Measurements from ENCODE around the gene IL18RAP.

The IL18RAP gene

DNA sequence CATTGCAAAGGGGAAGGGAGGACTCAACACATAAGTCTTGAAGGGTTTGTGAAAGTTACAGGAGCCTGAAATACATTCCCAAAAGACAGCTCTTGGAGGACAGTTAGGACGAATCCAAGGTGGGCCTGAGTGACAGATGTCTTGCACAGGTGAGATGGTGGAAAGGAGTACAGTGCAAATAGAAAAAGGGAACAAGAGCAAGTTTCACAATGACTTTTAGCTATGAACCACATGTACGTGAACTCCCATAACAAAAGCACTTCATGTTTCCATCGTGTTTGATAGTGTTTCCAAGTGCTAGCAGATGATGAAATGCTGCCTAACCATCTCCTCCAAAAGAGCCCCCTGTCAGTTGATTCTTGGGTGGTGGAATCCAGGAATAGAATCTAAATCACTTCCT lies 1.8 kb downstream of the IL18RAP start:
- DNase-seq = no peak

DNA sequence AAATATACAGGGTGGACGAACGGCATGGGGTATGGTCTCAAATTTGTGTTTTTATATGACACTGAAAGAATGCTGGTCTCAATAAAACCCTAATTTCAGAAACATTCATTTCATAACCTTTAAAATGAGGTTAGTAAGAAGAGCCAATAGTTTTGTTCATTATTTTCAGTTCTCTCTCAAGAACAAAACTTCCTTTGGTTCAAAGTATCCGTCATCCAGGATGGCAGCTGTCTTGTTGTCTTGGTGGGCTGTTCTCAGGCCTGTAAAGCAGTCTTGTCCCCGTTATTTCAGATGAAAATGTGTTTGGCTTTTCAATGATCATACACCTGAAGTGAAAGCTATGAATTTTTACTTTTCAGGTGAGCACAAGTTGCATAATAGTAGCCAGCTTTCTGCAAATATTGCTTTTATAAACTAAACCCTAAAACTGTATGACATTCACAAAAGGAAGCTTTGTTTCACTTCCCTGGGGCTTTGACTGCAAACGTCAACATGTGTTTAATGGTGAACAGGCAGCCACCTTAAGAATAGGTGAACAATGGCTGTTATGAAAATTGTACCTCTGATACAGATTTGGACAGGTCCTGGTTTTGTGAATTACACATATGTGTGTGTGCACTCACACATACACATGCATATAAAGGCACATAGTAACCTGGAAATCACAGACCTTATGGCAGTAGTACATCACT lies 2.6 kb downstream of the IL18RAP start:
- DNase-seq = no peak

DNA sequence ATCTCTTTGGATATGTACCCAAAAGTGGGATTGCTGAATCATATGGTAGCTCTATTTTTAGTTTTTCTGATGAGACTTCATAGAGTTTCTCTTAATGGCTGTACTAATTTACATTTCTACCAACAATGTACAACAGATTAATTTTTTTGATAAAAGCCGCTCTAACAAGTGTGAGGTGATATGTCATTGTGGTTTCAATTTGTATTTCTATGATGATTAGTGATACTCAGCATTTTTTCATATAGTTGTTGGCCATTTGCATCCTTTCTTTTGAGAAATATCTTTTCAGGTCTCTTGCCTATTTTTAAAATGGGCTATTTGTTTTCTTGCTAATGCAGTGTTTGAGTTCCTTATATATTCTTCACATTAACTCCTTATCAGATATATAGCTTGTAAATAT lies 4.3 kb downstream of the IL18RAP start:
- no peak for DNase-seq

DNA sequence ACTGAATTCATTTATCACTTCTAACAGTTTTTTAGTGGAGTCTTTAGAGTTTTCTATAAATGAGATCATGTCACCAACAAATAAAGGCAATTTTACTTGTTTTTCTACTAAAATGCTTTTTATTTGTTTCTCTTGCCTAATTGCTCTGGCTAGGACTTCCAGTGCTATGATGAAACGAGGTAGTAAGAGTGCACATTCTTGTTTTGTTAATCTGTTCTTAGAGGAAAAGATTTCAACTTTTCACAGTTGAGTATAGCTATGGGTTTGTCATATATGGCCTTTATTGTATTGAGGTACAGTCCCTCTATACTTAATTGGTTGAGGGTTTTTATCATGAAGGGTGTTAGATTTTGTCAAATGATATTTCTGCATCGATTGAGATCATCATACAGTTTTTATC lies 5.6 kb downstream of the IL18RAP start:
- DNase-seq = no peak

DNA sequence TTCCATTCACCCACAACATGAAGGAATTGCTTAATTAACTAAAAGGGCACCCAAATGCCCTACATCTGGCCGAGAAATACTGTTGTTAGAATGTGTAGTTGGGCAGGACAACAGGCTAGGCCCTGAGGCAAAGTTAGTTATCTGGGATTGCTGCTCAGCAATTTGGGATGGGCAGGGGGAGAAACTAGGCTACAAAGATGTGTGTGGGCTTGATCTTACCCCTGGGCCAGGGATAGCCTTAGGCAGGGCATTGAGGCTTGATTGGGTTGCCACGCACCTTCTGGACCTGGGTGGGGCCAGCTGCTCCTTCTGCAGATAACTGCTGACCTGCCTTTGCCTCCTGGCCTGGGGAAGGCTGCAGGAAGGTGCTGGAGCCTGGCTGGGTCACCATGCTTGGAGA lies 9.4 kb downstream of the IL18RAP start:
- DNase-seq = no peak

DNA sequence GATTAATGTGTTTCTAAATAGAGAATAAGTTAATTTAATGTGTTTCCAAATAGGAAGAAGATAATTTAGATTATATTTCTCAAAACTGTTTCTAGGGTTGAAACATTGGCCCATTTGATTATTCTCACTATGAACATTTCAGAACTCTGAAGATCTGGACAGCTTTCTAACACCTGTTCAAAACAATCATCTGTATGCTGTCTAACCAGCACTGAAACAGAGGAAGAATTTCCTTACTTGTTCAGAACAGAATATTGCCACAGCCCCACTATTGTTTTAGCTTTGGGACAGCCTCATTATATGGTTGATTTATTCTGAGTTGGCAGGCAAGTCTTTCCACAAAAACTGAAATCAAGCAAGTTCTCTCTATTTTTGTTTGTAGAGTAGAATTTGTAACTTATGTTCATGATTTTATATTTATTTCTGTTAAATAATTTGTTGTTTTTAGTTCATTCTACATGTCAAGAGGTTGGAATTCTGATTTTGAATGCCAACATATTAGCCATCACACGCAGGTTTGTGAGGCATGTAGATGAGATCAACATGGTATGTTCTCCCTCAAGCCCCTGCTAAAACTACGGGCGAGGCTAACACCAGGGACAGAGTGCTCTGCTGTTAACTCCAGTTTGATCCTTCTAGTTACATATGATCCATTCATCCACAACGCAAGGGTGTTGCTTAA lies 11.2 kb downstream of the IL18RAP start:
- no peak for DNase-seq

DNA sequence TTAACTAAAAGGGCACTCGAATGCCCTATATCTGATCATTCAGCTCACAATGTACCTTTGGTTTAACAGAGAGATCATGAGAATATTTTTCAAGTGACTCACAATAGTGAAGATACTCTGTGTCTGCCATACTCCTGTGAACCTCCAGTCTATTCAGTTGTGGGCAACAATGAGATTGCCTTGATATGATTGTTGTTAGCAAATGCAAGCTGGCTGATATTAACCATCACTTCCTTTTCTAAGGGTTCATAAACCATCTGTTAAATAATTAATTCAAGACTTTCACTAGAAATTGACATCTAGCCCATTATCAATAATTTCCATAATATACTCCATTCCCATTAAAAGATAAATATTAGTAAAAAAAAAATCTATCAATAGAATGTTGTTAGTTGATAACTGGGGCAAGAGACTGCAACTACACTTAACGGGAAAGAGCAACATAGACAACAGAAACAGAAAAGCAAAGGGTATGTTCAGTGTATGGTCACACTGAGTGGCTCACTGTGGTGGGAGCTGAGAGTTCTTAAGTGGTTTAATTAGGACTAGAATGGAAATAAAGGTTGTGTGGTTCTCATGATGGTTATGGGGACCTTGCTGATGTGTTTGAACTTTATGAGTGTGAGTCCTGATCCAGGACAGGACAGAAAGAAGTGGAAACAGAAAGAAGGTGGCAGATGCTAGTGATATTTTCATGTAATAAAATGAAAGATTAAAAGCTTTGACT lies 11.9 kb downstream of the IL18RAP start:
- no peak for DNase-seq

DNA sequence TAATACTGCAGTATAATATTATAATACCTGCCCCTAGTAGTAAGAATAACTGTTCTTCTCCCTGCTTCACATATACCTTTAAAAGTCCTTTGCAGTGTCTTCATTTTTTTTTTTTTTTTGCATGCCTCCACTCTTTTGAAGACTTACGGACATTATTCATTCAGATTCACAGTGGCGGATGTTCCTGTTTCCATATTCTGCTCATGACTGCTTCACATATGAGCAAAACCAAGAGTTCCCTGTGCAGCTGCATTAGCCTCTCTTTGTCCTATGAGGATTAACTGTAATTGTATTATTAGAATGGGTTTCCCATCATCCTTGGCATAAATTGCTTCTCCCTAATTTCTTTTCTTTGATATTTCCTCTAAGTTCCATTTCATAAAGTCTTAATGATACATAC lies 12.8 kb downstream of the IL18RAP start:
- no peak for DNase-seq

DNA sequence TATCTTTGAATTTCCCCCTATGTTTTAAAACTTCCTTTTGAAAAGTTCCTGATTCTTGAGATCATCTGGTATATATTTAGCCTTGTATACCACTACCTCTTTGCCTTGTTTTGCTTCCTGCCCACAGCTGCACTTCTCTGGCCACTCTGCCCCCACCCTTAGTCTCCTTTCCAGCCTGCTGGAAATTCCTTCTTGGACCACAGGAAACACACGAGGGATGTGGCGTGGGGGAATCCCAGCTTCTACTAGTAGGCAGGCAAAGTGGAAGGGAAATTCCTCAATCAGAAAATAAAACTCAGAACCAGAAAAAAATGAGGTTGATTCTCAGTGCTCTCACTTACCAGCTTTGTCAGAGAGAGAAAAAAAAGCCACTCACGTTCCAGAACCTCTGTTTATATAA lies 13.4 kb downstream of the IL18RAP start:
- DNase-seq = peak; percentile 3

DNA sequence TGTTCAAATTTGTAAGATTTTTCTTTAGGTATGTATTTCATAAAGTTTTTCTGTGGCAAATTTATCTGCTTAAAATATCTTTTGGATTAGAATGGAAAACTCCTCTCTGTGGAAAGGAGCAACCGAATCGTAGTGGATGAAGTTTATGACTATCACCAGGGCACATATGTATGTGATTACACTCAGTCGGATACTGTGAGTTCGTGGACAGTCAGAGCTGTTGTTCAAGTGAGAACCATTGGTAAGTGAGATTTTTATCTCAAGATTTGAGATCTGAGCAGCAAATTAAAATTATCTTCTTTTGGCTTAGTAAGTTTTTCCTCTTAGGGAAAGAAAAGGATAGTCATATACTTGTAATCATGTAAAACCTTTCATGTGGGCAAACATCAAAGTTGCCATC lies 14.2 kb downstream of the IL18RAP start:
- DNase-seq = no peak

DNA sequence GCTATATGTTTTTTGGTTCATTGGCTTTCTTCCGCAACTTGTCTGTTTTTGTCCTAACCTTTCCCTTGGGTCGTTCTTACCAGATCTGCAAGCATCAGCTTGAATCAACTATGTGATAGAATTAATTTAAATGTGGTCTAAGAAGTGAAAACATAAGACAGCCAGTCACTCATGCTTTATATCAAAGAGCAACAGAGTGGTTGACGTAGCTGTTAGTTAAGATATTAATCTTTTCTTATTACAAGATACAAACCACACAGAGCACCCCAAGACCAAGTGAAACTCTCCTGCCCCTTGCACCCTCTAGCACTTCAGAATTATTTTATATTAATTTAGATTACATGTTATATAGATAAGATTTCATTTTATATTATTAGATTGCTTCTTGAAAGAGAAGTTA lies 15.2 kb downstream of the IL18RAP start:
- DNase-seq = no peak

DNA sequence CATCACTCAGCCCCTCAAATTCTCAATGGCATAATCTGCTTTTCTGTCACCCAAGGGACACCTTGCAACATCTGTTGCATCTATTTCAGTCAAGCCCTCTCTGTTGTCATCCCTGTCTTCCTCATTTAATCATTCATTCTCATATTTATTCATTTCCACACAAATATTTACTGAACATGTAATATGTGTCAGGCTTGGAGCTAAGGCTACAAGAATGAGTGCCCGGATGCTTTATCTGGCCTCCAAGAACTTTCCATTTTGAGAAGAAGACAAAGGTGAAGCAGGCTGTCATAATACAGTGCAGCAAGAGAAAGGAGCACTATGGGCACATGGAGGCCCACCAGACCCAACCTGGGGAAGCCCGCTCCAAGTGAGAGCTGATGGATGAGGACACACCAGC lies 15.6 kb downstream of the IL18RAP start:
- DNase-seq = no peak

DNA sequence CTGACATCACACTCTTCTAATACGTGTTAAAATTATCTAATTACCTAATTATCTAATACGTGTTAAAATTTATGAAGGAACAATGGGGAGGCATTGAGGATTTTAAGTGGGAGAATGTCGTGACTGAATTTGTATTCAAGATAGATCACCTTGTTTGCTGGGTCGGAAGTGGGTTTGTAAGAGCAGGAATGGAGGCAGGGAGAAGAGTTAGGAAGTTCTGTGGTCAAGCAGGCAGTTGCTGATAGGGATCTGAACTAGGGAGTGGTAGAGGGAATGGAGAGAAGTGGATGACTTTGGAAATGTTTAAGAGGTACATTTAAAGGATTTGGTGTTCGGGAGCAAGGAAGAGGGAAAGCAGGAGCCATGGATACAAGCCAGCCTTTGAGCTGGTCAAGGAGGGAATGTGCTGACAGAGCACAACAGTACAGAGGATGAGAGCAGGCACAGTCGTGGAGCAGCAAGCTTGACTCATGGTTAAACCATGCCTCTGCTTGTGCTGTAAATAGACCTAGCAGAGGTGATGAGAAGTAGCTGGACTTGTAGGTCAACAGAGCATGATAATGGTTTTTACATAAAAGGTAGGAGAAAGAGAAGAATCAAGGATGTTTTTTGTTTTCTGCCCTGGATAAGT lies 16.2 kb downstream of the IL18RAP start:
- peak; percentile 32 for DNase-seq

DNA sequence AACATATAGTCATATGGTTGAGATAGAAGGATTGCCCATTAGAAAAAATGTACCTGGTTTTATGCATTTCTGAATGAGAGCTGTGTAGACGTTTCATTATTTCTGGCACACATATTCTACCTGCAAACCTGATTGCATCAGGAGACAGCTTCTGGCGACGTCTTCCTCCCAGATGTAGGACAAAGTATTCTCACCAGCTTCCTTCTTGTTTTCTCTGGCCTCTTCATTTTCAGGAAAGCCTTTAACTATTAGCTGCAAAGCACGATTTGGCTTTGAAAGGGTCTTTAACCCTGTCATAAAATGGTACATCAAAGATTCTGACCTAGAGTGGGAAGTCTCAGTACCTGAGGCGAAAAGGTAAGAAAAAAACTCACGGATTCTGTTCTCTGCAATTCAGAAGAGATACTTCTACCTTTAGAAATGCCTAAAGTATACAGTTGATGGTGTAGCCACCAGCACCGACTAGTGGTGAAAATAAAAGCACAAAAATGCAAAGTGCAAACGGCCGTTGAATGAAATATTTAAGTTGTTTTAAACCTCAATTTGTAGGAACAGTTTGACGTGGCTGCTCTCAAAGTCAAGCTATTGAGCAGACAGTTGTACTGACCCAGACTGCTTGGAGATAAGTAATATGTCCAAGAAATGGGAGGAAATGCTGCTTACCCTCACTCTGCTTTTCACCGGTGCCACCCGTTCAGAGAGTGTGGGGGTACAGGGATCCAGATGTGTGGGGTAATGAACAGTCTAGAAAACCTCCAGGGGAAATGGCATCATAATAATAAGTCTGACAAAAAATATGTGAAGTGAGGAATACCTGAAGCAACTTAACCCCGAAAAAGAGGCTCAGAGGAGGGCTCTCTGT lies 20.2 kb downstream of the IL18RAP start:
- DNase-seq = peak; percentile 30

DNA sequence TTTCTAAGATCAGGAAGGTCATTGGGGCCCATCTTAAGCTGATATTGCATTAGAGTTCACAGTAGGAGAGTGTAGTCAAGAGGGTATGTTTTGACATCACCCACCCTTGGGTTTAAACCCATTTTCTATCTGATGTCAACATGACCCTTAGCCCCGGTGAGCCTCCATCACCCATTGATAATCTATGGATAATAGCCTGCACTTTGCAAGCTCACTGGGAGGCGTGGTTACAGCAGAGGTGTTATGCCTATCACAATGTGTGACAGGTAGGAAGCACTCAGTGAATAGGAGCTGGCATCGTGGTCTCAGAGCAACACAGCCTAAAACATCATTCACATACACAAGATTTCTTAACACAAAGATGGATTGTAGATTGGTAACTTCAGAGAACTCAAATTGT lies 21.3 kb downstream of the IL18RAP start:
- no peak for DNase-seq

DNA sequence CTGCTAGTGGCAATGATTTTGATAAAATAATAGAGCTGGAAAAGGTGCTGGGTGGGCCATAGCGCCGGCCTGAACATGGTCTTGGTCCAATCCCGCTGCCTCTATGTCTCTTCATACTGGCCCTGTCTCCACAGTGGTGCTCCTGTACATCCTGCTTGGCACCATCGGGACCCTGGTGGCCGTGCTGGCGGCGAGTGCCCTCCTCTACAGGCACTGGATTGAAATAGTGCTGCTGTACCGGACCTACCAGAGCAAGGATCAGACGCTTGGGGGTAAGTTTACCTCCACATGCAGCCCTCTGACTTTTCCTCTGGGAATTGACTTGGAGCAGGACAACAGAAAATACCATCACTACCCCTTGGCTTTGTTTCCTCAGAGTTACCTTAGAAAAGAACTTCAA lies 24.0 kb downstream of the IL18RAP start:
- no peak for DNase-seq

DNA sequence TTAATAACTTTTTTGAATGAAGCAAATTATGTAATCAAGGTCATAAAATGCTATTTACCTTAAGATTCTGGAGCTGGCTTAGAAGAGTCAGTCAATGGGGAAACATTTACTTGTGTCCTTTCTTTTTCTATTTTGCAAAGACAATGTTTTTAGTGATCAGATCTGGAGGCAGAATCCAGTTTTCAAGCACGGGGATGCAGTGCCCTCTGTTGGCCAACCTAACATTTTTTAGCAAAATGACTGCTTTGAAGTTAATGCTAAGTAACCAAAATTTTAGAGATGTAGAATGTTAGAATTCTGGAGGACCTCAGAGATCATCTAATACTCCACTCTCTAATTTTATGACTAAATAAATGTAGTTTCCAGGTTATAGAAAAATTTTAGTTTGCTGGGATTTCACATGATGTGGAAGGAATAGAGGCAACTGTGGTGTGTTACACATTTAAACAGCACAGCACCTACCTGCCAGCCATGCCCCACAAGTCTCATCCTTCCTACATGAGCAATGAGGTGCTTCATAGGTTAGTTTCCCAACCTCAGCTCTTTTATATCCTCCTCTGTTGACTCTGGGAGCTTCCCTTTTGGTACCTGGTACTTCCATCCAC lies 26.5 kb downstream of the IL18RAP start:
- DNase-seq = peak; percentile 32

DNA sequence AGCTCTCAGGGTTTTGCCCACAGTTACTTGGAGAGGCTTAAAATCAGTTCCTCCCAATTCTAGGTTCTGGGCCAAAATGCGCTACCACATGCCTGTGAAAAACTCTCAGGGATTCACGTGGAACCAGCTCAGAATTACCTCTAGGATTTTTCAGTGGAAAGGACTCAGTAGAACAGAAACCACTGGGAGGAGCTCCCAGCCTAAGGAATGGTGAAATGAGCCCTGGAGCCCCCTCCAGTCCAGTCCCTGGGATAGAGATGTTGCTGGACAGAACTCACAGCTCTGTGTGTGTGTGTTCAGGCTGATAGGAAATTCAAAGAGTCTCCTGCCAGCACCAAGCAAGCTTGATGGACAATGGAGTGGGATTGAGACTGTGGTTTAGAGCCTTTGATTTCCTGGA lies 29.0 kb downstream of the IL18RAP start:
- DNase-seq = no peak

DNA sequence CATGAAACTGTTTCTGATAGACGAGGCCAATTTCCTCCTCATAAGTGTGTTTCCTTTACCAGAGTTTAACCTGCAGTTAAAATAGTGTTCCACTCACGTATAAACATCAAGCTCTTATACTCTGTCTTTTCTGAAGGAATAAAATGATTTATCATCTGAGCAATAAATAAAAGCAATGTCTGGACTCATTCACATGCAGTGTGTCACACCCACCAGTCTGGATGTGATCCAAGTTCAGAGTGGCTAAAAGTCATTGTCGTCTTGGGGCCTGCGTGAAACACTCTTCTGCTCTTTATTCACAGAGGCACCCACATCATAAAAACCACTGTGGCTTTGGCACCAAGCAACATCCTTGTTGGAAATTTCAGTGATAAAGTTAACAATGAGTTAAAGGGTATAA lies 30.5 kb downstream of the IL18RAP start:
- no peak for DNase-seq

DNA sequence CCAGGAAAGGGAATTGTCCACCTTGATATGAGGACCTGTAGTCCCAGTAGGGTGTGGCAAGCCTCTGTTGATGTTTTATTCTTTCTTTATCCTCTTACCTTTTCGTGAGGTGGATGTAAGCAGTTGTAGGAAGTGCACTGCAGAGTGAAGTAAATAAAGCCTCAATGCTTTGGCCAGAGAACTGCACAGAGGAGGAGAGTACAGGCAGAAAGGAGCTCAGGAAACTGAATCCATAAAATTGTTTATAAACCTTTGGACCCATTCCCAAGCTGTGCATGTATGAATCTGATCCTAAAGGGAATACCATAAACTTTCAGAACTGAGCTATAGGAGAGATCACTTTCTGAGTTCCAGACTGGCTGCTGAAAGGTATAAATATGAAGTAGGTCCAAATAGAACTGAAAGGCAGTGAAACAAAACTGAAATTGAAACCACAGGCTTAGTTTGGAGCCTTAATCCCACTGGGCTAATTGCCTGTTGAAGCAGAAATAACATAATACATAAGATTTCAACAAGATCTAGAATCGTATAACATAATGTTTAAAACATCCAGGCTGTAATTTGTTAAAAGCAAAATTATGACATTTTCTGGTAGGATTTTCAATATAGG lies 32.2 kb downstream of the IL18RAP start:
- no peak for DNase-seq

DNA sequence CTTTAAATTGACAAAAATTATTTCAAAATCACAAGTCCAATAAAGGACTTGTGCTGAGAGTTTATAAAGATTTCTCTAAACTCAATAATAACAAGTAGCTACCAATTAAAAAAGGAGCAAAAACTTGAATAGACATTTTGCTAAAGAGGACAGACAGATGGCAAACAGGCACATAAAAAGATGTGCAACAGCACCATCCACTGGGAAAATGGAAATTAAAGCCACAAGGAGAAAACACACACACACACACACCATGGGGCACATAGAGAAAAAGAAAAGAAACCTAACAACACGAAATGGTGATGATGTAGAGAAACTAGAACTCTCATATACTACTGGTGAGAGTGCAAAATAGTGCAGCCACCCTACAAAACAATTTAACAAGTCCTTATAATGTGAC lies 37.5 kb downstream of the IL18RAP start:
- DNase-seq = no peak

DNA sequence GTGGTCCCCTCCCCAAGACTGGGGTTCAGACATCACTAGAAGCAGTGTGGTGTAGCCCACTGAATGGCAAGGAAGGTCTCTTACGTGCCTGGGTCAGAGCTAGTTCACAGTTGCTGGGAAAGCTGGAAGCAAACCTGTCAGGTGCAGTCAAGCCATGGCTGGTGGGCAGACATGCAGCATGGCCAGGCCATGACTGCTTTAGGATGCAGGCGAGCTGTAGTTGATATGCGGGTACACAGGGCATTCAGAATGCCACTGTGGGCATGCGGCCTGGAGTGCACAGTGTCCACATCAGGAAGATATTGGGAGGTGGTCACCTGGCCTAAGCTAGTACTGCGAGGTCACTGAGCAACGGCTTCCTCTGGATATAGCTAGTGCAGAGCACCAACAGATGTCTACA lies 38.2 kb downstream of the IL18RAP start:
- DNase-seq = no peak

Data from EL (cell line).